Suppressor macrophage treated with lipopolysaccharide for 1 hour (primary cell): ENCODE data around the gene KLRC2.
A peak's percentile ranks its signal among the peaks of the same experiment; 100 is the strongest.
"Not testable (repeated sequence)": the region's sequence is repeated elsewhere in the genome, so short reads cannot be mapped to it uniquely, and the experiment has no call there.

ENCODE experiments used
- DNase-seq, 3 donors: peaks; one replicate each; pipeline ENCODE4 v3.0.0-alpha.2; 2020 to 2022

KLRC2 gene

DNA sequence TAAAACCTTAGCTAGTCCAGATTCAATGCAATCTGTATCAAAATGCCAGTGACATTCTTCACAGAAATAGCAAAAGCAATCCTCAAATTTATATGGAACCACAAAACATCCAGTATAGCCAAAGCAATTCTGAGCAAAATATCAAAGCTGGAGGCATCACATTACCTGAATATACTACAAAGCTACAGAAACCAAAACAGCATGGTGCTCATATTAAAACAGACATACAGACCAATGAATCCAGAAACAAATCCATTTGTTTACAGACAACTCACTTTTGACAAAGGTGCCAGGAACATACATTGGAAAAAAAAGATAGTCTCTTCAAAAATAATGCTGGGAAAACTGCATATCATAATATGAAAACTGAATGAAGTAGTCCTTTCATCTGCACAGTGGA is 31.0 kb downstream of the KLRC2 start:
- no peak for DNase-seq

GRCh38 chr12:10400829-10401228 is 35.0 kb downstream of the KLRC2 start:
- DNase-seq, result no peak

DNA sequence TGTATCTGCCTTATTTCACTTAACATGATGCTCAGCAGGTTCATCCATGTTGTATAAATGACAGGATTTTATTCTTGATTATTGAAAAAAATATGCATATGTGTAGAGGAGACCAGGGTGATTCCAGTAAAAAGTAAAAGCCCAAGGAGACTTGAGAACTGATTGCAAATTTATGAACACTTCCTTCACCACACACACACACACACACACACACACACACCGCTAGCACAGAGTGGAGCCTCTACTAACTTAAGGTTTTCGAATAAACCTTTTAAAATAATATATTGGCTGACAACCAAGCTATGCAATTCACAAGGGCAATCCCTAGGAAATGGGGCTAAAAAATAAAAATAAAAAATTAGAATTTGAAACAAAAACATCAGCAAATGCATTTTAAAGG is 37.6 kb downstream of the KLRC2 start:
- no peak for DNase-seq

GRCh38 chr12:10397296-10397695 is 38.5 kb downstream of the KLRC2 start:
- no peak for DNase-seq

DNA sequence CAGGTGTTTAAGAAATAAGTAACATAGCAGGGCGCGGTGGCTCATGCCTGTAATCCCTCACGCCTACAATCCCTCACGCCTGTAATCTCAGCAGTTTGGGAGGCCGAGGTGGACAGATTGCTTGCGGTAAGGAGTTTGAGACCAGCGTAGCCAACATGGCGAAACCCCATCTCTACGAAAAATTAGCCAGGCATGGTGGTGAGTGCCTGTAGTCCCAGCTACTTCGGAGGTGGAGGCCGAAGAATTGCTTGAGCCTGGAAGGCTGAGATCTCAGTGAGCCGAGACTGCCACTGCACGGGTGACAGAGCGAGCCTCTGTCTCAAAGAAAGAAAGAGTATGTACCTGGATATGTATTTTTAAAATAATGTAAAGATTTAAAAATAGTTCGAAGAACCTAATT is 39.6 kb downstream of the KLRC2 start:
- DNase-seq, result not testable (repeated sequence)

DNA sequence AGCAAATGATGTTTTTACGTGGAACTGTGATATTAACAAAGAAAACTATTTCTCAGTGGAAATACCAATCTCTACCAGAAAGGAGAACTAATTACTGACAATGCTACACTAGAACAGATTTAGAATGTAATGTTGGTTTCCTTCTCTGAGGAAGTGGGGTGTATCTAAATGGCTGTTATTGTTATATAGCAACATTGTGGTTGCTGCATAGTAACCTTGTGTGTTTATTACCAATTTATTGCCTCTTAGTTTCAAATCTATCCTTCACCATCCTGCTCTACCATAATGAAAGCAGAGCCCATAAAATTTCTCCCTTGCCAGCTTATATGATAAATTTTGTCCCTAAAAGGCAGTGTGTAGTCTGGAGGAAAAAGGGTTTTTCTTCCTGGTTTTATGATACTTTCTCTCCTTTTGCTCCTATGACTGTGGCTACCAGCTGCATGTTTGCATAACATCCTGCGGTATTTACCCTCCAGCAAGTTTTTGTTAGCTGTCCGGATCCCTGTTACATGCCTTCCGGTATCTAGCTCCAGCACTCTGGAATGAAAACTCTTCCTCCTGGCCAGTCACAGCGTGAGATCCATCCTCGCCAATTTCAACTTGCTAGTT is 40.3 kb downstream of the KLRC2 start:
- DNase-seq, result peak; percentile 50 to 69 (median 61)

GRCh38 chr12:10394531-10395152 is 41.2 kb downstream of the KLRC2 start:
- not testable (repeated sequence) for DNase-seq

DNA sequence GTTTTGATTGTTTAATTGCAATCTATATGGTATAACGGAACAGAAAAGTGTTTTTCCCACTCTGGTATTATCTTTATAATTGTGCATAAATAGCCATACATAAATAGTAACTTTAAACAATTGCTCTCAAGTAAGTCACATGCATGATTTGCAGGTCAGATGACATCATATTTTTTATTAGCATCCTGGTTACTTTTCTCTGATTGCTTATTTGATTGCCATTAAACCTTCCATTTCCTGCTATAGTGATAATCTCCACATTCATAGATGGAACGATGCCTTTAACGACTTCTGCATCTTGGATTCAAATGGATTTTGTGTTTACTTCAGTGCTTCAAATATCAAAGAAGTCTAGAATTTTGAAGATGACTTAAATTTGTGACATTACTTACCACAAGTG is 42.5 kb downstream of the KLRC2 start:
- no peak for DNase-seq

DNA sequence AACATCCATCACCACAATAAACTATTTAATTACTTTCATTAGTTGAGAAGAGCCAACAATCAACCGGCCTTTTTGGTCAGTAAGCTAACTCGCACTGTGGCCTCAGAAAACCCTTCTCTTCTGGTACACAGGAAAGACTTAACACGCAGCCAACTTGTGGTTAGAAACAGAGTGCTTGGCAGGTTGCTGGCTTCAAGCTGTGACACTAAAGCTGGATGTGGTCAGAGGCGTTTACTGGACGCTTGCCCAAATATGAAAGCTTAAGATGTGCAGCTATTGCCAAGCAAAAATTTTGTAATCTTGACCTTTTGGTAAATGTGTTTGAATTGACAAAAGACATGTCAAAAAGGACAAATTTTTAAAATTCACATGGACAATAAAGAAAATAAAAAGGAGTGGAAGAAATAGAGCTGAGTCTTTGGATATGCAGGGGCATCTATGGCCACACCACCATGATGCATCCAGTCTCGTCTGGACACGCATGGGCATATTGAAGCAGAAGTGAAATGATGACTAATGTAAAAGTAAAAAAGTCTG is 43.3 kb downstream of the KLRC2 start:
- peak; percentile 52 to 72 (median 70) for DNase-seq

GRCh38 chr12:10390991-10391390 is 44.8 kb downstream of the KLRC2 start:
- not testable (repeated sequence) for DNase-seq

GRCh38 chr12:10389904-10390303 is 45.9 kb downstream of the KLRC2 start, which contains the start of gene KLRK1:
Gene KLRK1, minus strand, starts transcription at chr12:10390041. Its CDS starts 1,231 bp downstream, at chr12:10388810.
- DNase-seq, result no peak

GRCh38 chr12:10388624-10389413 is 47.0 kb downstream of the KLRC2 start:
- no peak for DNase-seq

GRCh38 chr12:10387498-10387897 is 48.3 kb downstream of the KLRC2 start:
- DNase-seq, result not testable (repeated sequence)

DNA sequence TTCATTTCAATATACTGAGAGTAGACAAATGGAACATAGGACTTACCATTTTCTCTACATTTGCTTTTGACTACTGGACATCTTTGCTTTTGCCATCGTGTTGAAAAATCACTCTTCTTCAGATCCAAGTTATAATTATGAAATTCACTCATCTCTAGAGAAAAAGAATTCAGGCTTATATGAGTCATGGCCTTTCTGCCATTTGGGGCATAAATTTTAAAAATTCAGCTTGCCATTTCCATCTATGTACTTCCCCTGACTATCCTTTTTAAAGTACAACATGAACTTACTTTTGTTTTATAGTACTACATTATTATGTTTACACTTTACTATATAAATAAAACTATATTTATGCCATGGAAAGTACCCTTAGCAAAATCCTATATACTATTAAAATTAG is 49.0 kb downstream of the KLRC2 start:
- DNase-seq, result peak in 1 of 3 donors; percentile 21

DNA sequence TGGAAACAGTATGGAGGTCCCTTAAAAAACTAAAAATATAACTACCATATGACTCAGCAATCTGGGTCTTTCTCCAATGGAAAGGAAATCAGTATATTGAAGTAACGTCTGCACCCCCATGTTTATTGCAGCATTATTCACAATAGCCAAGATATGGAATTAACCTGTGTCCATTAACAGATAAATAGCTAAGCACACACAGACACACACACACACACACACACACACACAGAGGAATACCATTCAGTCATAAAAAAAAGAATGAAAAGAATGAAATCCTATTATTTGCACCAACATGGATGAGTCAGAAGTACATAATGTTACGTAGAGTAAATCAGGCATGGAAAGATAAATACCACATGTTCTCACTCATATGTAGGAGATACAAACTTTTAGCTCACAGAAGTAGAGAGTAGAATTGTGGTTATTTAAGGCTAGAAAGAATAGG is 50.6 kb downstream of the KLRC2 start:
- DNase-seq, result no peak

- DNase-seq, result no peak
Observed at GRCh38 chr12:10384191-10384590, 51.6 kb downstream of the KLRC2 start.

GRCh38 chr12:10381928-10382628 is 53.7 kb downstream of the KLRC2 start:
- no peak for DNase-seq
